NCI-H1092 treated with DMSO at 0.1 percent for 48 hours (cell line): ENCODE measurements around the gene FGFRL1.

ENCODE experiments used
- DNase-seq: peaks from one replicate; lab custom pipeline; 2025; lab: John Stamatoyannopoulos, UW

Gene FGFRL1

DNA sequence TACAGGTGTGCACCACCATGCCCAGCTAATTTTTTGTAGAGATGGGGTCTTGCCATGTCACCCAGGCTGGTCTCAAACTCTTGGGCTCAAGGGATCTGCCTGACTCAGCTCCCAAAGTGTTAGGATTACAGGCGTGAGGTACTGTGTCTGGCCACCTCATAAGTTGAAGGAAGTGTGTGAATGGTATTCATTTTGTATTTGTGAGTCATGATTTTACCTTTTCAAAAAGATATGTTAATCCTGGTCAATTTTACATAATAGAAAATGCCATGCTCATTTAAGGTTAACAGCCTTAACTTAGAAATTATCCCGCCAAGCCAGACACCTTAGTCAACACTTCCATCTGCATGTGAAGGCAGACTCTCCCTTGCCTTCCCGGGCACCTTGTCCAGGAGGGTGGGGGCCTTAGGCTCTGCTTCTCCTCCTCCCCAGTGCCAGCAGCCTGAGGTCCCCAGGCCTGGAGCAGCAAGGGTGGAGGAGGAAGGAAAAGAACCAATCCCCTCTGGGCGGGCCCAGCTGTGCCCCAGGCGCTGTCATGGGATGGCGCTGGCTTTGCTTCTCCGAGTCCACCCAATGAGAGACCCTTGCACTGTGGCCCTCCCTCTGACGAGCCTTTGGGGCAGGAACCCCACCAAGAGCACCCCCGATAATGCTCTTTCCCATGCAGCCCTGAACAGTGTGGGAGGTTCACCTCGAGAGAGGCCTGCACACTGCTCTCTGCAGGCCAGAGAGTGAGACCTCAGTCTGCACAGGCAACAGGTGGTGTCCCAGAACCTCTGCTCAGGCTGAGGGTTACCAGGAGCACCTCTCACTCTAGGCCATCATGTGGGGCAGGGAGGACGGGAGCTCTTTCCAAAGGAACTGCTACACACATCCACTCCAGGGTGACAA is 64.6 kb downstream of the FGFRL1 start:
- DNase-seq: no peak
